Right ventricle myocardium inferior (tissue), 1 donor: ENCODE results near the gene TRPC3. TPM values are rescaled to one million over a fixed set of nuclear protein-coding genes. Genes with fewer than 3 reads are reported as not detected.

ENCODE experiments used
- ATAC-seq: fragments of 200-7000 bp; cut with Tn5 transposase; one replicate; pipeline ENCODE4 v1.9.1; 2020; ENCODE audit warnings: mild to moderate bottlenecking, moderate library complexity
- DNase-seq: peaks from one replicate; pipeline ENCODE4 v3.0.0; 2021; ENCODE audit errors: missing footprints
- intact Hi-C: fragments of 100-400 bp; cut with DNase I; formaldehyde crosslinking; loops from one replicate; pipeline ENCODE4 v1.11.0; 2022
- long read RNA-seq: library from polyadenylated mRNA; unstranded; transcript quantifications from one replicate; pipeline ENCODE4 v2.0.0, GENCODE V29; 2021
- total RNA-seq: library from RNA; stranded (reverse); fragmentation: NEBNext Ultra II Directional; extraction: Animal tissue kit (Norgen Biotek cat#: 25700); gene quantifications from one replicate; pipeline ENCODE4 v1.2.1, GENCODE V29; 2021
- donor health status: DM: no; HTN: yes; CAD: no; lungs with severe emphysema.

The TRPC3 gene
- 0.14 TPM for total RNA-seq
- long read RNA-seq, partial matches to known transcripts = 0 of 1 reads
- long read RNA-seq, other reads (novel, unspliced or antisense) = 0 of 1 reads

GRCh38 chr4:121951521-121952110 is at the start of gene TRPC3:
TRPC3 (minus strand) TSS chr4:121952060; CDS start chr4:121951680, 380 bp downstream.
- ATAC-seq (peak; percentile 38), DNase-seq (peak; percentile 70)
- intact Hi-C loops = loop anchor here (5.0 to 10.0 kb wide), 2 partner anchors 201 to 263 kb away; partner anchors contain the start of gene BLTP1

- intact Hi-C loops = no loop called here
- DNase-seq (no peak), ATAC-seq (no peak)
These were observed 49.0 kb upstream of the TRPC3 start for GRCh38 chr4:122000849-122001248.

DNA sequence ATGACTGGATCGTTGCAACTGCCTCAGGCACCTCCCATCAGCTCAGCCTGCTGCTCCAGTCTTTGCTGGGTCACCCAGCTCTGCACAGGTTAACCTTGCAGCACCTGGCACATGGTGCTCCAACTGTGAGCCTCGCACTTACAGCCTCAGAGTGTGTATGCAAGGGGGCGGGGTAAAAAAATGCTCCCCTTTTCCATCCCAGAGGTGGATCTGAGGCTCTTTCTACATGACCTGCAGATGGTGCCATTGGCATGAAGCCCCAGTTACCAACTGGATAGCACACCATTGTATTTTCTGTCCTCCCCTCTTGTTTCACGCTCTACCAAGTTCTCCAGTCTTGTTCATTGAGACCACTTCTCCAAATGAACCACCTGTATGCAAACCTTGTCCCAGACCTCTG is 46.2 kb upstream of the TRPC3 start:
- ATAC-seq = peak; percentile 52
- no peak for DNase-seq
- intact Hi-C loops = loop anchor here (5.0 kb wide), 1 partner anchor 154 kb away; the partner anchor contains the start of gene BLTP1

GRCh38 chr4:121995790-121996537 is 44.1 kb upstream of the TRPC3 start:
- intact Hi-C loops = loop anchor here (5.0 kb wide), 1 partner anchor 156 kb away; the partner anchor contains the start of gene BLTP1
- no peak for DNase-seq
- ATAC-seq = no peak

DNA sequence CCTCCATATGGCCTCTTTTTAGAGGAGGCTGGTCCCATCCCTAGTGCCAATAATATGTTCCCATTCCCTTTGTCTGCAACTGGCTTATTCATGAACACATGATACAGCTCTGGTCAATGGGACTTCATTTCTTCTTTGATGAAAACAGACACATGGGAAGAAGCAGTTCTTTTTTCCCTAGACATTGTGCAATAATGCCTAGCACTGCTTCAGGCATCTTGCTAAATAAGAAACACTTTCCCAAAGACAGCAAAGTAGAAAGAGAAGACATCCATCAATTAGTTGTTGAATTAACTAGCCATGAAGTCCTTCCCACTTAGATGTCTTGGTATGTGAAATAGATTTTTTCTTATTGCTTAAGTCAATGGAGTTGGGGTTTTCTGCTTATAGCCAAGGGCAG is 40.1 kb upstream of the TRPC3 start:
- DNase-seq (no peak), ATAC-seq (no peak)
- intact Hi-C loops = no loop called here

DNA sequence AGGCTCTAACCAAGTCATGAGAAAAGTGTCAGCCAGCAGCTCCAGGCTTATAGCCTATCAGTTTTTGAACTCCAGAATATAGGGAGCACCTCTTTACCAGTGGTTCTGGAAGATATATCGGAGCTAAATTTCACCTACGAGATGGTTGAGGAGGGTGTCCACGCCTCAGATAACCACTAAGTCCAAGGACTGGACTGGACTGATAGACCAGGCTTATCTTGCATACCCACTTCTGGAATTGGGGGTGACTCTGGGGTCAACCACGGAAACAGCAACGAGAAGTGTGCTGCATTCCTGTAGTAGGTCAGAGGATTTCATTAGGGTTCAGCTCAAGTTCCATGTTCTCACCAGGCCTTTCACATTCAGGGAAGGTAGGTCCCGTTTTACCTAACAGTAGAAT is 38.6 kb upstream of the TRPC3 start:
- intact Hi-C loops = no loop called here
- ATAC-seq (no peak), DNase-seq (no peak)

- ATAC-seq = no peak
- DNase-seq = no peak
- intact Hi-C loops = no loop called here
These were observed 37.9 kb upstream of the TRPC3 start for GRCh38 chr4:121989715-121990114.

- no peak for DNase-seq
These were observed 37.1 kb upstream of the TRPC3 start for GRCh38 chr4:121988950-121989349.

DNA sequence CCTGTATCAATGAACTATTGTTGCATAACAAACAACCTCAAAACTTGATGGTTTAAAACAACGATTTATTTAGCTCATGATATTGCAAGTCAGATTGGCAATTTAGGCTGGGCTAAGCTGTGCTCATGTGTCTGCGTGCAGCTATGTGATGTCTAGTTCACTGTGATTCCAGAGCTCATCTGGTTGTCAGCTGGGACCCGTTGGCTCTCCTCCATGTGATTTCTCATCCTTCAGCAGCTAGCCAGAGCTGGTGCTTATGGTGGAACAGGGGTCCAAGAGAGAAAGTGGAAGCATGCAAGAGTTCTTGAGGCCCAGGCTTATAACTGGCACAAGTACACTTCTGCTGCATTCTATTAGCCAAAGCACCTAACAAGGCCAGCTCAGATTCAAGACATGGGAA is 28.8 kb upstream of the TRPC3 start:
- intact Hi-C loops = no loop called here
- DNase-seq (peak; percentile 58), ATAC-seq (no peak)

More at GRCh38 chr4:121988950-121989349, 37.1 kb upstream of the TRPC3 start:
- no peak for ATAC-seq
- intact Hi-C loops = no loop called here

DNA sequence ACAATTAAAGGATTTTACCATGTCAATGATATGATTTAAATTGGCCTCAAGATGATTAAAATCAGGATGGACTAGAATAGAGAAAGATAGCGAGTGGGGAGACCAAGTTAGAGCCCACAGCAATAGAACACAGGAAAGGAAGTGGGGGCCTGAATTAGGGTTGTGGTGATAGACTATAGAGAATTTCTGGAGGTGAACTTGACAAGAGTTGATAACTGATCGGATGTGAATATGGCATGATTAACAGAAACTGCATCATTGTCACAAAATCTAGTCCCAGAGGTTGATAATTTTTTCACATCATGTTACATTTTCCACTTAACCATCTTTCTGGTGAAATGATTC is 26.3 kb upstream of the TRPC3 start:
- ATAC-seq (no peak), DNase-seq (no peak)
- intact Hi-C loops = no loop called here

DNA sequence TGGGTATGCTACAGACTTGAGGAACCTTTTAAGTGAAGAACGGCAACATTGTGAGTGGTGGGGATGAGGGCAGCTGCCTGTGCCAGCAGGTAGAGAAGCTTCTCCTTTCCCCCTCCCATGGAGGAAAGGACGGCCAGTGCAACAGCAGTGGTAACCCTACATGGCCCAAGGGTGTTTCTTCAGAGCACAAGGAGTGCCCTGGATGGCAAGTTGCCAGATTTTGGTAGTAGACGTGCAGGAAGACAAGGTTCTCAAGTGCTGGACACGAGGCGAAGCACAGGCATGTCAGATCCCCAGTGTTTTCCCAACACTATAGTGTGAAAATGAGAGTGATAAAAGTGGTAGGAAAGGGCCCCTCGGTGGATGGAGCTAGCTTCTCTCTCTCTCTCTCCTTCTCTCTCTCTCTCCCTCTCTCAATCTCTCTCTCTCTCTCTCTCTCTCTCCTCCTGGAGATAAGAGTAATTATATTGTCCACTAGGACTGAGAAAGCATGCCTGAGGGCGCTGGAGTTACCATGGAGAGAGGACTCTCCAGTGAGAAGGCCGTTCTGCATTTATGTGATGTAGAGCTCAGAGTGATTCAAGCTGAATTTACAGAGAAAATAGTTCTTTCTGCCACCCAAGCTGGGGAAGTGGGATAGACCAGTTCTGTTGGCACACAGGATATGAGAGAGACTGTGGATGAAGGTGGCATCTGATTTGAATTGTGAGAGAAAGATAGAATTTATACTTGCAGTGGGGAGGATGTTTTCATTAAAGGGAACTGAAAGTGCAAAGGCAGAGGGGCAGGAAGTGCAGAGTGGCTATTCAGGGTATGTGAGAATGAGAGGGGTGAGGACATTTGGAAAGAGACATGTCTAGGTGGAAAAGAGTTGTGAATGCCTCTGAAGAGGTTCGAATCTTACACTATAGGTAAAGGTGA is 25.7 kb upstream of the TRPC3 start:
- DNase-seq = no peak
- ATAC-seq = no peak
- intact Hi-C loops = no loop called here

GRCh38 chr4:121975784-121976183 is 23.9 kb upstream of the TRPC3 start:
- DNase-seq (no peak), ATAC-seq (no peak)
- intact Hi-C loops = no loop called here

- ATAC-seq = no peak
- no peak for DNase-seq
- intact Hi-C loops = no loop called here
These were observed 22.0 kb upstream of the TRPC3 start for GRCh38 chr4:121973816-121974215.

GRCh38 chr4:121968859-121969258 is 17.0 kb upstream of the TRPC3 start:
- no peak for ATAC-seq
- no peak for DNase-seq
- intact Hi-C loops = no loop called here

DNA sequence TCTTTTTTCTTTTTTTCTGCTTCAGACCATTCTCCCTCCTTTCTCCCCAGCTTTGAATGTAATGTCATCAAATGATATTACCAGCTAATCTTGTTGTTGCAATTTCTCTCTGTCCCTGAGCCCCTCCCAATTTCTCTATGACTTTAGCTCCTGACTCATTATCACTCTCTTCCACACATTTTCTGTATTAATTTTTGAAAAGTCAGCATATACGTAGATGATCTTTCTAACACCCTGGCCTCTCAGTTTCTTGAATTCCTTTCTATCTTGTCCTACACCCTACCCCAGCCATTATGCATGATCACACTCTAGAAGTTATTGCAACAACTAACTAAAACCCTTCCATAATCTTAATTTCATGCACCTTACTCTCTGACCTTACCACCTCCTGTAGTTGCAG is 13.1 kb upstream of the TRPC3 start:
- ATAC-seq (no peak), DNase-seq (no peak)
- intact Hi-C loops = no loop called here

- ATAC-seq (no peak), DNase-seq (no peak)
- intact Hi-C loops = no loop called here
These were observed 9.0 kb upstream of the TRPC3 start for GRCh38 chr4:121960818-121961217.

GRCh38 chr4:121958777-121959176 is 6.9 kb upstream of the TRPC3 start:
- intact Hi-C loops = loop anchor here (10.0 kb wide), 1 partner anchor 256 kb away; no protein-coding TSS in a partner anchor

DNA sequence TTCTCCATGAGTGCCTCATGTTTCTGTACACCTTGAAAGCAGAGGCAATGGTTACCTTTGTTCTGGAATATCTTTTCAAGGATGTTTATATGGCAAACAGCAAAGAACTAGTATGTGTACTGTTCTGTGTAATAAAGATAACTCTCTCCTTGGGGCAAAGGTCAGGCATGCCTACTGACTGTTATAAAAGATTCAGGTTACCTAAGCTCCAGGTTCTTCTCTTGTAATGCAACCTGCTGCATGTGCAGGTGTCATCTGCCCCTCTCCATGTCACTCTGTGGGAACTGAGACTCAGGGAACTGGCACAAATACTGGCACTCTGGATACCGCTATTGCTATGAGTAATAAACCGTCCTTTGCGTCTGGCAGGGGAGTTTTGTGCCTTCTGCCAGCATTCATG is 5.4 kb upstream of the TRPC3 start:
- ATAC-seq (no peak), DNase-seq (no peak)
- intact Hi-C loops = loop anchor here (10.0 kb wide), 1 partner anchor 258 kb away; no protein-coding TSS in a partner anchor

More at GRCh38 chr4:121958777-121959176, 6.9 kb upstream of the TRPC3 start:
- no peak for ATAC-seq
- no peak for DNase-seq

- intact Hi-C loops = loop anchor here (2.0 to 10.0 kb wide), 3 partner anchors 51 to 261 kb away; partner anchors contain the start of gene BLTP1
- DNase-seq (no peak), ATAC-seq (no peak)
These were observed 2.0 kb upstream of the TRPC3 start for GRCh38 chr4:121953860-121954259.
